WTC11 (cell line): Measurements from ENCODE around the gene DIAPH1. TPM values are rescaled to one million over a fixed set of nuclear protein-coding genes. Genes with fewer than 3 reads are reported as not detected.

ENCODE experiments used
- ATAC-seq: fragments of 200-7000 bp; cut with Tn5 transposase; 2 replicates; pipeline ENCODE4 v1.10.0; 2021; ENCODE audit warnings: mild to moderate bottlenecking, moderate library complexity
- CTCF ChIA-PET: fragments of 300-600 bp; sonication (Branson Sonifier 250); formaldehyde crosslinking; loops from one replicate; lab custom pipeline; 2021; ENCODE audit warnings: antibody characterized with exemption; lab: Charles Lee
- POLR2A ChIA-PET: fragments of 350-600 bp; sonication (Branson Sonifier 250); formaldehyde crosslinking; loops from one replicate; lab custom pipeline; 2021; ENCODE audit warnings: antibody characterized with exemption; lab: Charles Lee
- DNase-seq: peaks from one replicate; pipeline ENCODE4 v3.0.0; 2021; ENCODE audit warnings: low spot score
- H3K27ac Mint-ChIP-seq: 2 replicates; pipeline ENCODE4 v1.8.0; 2021; ENCODE audit warnings: mixed read lengths
- H3K27me3 Mint-ChIP-seq: 2 replicates; pipeline ENCODE4 v1.8.0; 2021; ENCODE audit warnings: low read depth, mild to moderate bottlenecking, moderate library complexity, mixed read lengths
- H3K36me3 Mint-ChIP-seq: 2 replicates; pipeline ENCODE4 v1.8.0; 2021; ENCODE audit warnings: mixed read lengths
- H3K4me1 Mint-ChIP-seq: 2 replicates; pipeline ENCODE4 v1.8.0; 2022; ENCODE audit warnings: mixed read lengths
- H3K4me3 Mint-ChIP-seq: 2 replicates; pipeline ENCODE4 v1.8.0; 2021; ENCODE audit warnings: mild to moderate bottlenecking, moderate library complexity, mixed read lengths
- H3K9me3 Mint-ChIP-seq: 2 replicates; pipeline ENCODE4 v1.8.0; 2021; ENCODE audit warnings: mixed read lengths
- ATF1 ChIP-seq: sonication (generic); formaldehyde crosslinking; IDR thresholded peaks from 2 replicates; pipeline ENCODE4 v1.8.1; 2023; ENCODE audit warnings: mild to moderate bottlenecking, moderate library complexity, missing genetic modification reagents
- ETV6 ChIP-seq: sonication (generic); formaldehyde crosslinking; IDR thresholded peaks from 2 replicates; pipeline ENCODE4 v1.8.1; 2022; ENCODE audit warnings: mild to moderate bottlenecking, missing genetic modification reagents
- GRHL2 ChIP-seq: fragments of 250-450 bp; sonication (Bioruptor Pico); IDR thresholded peaks from 2 replicates; pipeline ENCODE4 v1.8.0; 2022; ENCODE audit warnings: mild to moderate bottlenecking, moderate library complexity; ENCODE audit not compliant: insufficient replicate concordance, severe bottlenecking
- HMGA2 ChIP-seq: fragments of 250-450 bp; sonication (Bioruptor Pico); IDR thresholded peaks from 2 replicates; pipeline ENCODE4 v1.4.0; 2021; ENCODE audit warnings: mild to moderate bottlenecking, moderate library complexity
- PRRX2 ChIP-seq: fragments of 250-450 bp; sonication (Bioruptor Pico); IDR thresholded peaks from 2 replicates; pipeline ENCODE4 v1.8.0; 2021; ENCODE audit warnings: mild to moderate bottlenecking
- SP1 ChIP-seq: sonication (generic); formaldehyde crosslinking; conservative IDR thresholded peaks from 2 replicates; pipeline ENCODE4 v1.8.1; 2022; ENCODE audit warnings: missing genetic modification reagents
- ZBTB21 ChIP-seq: sonication (generic); formaldehyde crosslinking; IDR thresholded peaks from 2 replicates; pipeline ENCODE4 v1.8.1; 2023; ENCODE audit warnings: mild to moderate bottlenecking, missing genetic modification reagents, borderline replicate concordance
- ZNF317 ChIP-seq: sonication (generic); formaldehyde crosslinking; IDR thresholded peaks from 2 replicates; pipeline ENCODE4 v1.8.1; 2023; ENCODE audit warnings: low read depth, mild to moderate bottlenecking, moderate library complexity, missing genetic modification reagents, borderline replicate concordance
- total RNA-seq: library from RNA; stranded (reverse); gene quantifications from 3 replicates; pipeline ENCODE4 v1.2.3, GENCODE V29; 2021
- TF ChIP-seq, protein P1 (sequence below): sonication (generic); formaldehyde crosslinking; IDR thresholded peaks from 2 replicates; pipeline ENCODE4 v1.8.0; 2022; ENCODE audit warnings: missing genetic modification reagents
- TF ChIP-seq, protein P2 (sequence below): sonication (generic); formaldehyde crosslinking; IDR thresholded peaks from 2 replicates; pipeline ENCODE4 v1.8.0; 2022; ENCODE audit warnings: mild to moderate bottlenecking, missing genetic modification reagents
- TF ChIP-seq, protein P3 (sequence below): sonication (generic); formaldehyde crosslinking; IDR thresholded peaks from 2 replicates; pipeline ENCODE4 v1.8.0; 2022; ENCODE audit warnings: mild to moderate bottlenecking, missing genetic modification reagents
- TF ChIP-seq, protein P4 (sequence below): sonication (generic); formaldehyde crosslinking; IDR thresholded peaks from 2 replicates; pipeline ENCODE4 v1.8.1; 2023; ENCODE audit warnings: mild to moderate bottlenecking, missing genetic modification reagents, moderate library complexity
- TF ChIP-seq, protein P5 (sequence below): sonication (generic); formaldehyde crosslinking; conservative IDR thresholded peaks from 2 replicates; pipeline ENCODE4 v1.8.1; 2023; ENCODE audit warnings: mild to moderate bottlenecking, low read depth, missing genetic modification reagents, moderate library complexity

Gene DIAPH1
- total RNA-seq, 1 experiment from 2014 or later = 109 TPM

DNA sequence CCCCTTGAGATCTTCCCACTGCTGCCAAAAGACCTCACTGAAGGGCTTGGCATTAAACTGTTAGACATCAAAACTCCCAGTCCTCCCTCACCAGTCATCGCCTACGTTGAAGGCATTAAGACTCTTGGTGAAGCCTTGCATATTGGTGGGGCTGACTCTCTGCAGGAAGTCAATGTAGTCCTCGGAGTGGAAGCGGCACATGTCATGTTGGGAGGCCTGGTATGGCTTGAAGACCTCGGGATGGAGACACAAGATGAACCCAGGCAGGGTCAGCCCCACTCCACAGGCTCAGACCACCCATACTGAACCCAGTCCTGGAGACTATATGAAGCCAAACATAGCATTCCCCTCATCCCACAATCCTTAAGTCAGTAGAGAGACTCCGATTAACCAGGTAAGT, 15.9 kb upstream of the DIAPH1 start:
- DNase-seq (no peak), ATAC-seq (no peak)
- Mint-ChIP-seq H3K36me3 (peaks cover 9% of the 10 kb centered on the region), H3K27me3 (no peaks in the 10 kb centered on the region), H3K4me3 (peak overlapping the region; percentile 90; the same call in 1 of the 2 replicates), H3K9me3 (no peaks in the 10 kb centered on the region), H3K27ac (no peak overlapping the region), H3K4me1 (peaks cover 22% of the 10 kb centered on the region)
- TF ChIP-seq ZBTB21 (CRISPR knock-in tag) (no peak), SP1 (CRISPR knock-in tag) (no peak), HMGA2 (CRISPR knock-in tag) (no peak), ETV6 (CRISPR knock-in tag) (no peak), GRHL2 (no peak), ATF1 (no peak), ZNF317 (CRISPR knock-in tag) (no peak), PRRX2 (no peak)
- TF ChIP-seq, protein P1, sequence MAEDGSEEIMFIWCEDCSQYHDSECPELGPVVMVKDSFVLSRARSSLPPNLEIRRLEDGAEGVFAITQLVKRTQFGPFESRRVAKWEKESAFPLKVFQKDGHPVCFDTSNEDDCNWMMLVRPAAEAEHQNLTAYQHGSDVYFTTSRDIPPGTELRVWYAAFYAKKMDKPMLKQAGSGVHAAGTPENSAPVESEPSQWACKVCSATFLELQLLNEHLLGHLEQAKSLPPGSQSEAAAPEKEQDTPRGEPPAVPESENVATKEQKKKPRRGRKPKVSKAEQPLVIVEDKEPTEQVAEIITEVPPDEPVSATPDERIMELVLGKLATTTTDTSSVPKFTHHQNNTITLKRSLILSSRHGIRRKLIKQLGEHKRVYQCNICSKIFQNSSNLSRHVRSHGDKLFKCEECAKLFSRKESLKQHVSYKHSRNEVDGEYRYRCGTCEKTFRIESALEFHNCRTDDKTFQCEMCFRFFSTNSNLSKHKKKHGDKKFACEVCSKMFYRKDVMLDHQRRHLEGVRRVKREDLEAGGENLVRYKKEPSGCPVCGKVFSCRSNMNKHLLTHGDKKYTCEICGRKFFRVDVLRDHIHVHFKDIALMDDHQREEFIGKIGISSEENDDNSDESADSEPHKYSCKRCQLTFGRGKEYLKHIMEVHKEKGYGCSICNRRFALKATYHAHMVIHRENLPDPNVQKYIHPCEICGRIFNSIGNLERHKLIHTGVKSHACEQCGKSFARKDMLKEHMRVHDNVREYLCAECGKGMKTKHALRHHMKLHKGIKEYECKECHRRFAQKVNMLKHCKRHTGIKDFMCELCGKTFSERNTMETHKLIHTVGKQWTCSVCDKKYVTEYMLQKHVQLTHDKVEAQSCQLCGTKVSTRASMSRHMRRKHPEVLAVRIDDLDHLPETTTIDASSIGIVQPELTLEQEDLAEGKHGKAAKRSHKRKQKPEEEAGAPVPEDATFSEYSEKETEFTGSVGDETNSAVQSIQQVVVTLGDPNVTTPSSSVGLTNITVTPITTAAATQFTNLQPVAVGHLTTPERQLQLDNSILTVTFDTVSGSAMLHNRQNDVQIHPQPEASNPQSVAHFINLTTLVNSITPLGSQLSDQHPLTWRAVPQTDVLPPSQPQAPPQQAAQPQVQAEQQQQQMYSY (CRISPR knock-in tag) = no peak
- TF ChIP-seq, protein P2, sequence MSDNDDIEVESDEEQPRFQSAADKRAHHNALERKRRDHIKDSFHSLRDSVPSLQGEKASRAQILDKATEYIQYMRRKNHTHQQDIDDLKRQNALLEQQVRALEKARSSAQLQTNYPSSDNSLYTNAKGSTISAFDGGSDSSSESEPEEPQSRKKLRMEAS (CRISPR knock-in tag) = no peak
- TF ChIP-seq, protein P3, sequence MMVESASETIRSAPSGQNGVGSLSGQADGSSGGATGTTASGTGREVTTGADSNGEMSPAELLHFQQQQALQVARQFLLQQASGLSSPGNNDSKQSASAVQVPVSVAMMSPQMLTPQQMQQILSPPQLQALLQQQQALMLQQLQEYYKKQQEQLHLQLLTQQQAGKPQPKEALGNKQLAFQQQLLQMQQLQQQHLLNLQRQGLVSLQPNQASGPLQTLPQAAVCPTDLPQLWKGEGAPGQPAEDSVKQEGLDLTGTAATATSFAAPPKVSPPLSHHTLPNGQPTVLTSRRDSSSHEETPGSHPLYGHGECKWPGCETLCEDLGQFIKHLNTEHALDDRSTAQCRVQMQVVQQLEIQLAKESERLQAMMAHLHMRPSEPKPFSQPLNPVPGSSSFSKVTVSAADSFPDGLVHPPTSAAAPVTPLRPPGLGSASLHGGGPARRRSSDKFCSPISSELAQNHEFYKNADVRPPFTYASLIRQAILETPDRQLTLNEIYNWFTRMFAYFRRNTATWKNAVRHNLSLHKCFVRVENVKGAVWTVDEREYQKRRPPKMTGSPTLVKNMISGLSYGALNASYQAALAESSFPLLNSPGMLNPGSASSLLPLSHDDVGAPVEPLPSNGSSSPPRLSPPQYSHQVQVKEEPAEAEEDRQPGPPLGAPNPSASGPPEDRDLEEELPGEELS (CRISPR knock-in tag) = no peak
- TF ChIP-seq, protein P4, sequence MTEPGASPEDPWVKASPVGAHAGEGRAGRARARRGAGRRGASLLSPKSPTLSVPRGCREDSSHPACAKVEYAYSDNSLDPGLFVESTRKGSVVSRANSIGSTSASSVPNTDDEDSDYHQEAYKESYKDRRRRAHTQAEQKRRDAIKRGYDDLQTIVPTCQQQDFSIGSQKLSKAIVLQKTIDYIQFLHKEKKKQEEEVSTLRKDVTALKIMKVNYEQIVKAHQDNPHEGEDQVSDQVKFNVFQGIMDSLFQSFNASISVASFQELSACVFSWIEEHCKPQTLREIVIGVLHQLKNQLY (CRISPR knock-in tag) = no peak
- ChIA-PET POLR2A (no interaction called here), CTCF (interaction anchor here (1.2 to 3.9 kb wide), 2 partner anchors 9 to 15 kb away, joined by 3 to 106 read pairs; partner anchors contain the start of gene DIAPH1)

DNA sequence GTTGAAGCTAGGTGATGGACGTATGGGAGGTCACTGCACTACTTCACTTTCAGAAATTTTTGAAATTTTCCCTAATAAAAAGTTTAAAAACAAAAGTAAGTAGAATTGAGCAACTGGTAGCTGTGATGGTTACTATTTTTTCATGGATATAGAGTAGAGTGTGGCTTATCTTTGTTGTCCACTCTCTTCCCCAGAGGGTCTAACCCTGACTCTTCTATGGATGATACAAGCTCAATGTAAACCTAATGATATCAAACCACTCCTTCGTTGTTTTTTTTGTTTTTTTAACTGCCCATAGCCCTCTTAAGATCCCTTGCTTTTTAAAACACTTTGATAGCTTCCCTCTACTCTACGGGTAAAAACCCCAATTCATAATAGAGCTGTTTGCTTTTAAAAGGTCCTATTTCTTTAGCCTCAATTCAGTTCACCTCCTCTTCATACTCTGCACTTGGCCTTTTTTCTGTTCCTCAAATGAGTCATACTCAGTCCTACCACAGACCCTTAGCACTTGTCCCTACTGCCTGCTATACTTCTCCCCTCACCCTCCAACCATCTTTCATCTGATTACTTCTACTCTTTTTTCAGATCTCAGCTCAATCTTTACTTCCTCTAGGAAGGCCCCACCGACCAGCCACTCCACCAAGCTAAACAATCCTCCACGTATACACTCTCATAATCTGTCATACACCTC, 15.2 kb upstream of the DIAPH1 start:
- POLR2A ChIA-PET = no interaction called here
- no peak for DNase-seq
- TF ChIP-seq, protein P5, sequence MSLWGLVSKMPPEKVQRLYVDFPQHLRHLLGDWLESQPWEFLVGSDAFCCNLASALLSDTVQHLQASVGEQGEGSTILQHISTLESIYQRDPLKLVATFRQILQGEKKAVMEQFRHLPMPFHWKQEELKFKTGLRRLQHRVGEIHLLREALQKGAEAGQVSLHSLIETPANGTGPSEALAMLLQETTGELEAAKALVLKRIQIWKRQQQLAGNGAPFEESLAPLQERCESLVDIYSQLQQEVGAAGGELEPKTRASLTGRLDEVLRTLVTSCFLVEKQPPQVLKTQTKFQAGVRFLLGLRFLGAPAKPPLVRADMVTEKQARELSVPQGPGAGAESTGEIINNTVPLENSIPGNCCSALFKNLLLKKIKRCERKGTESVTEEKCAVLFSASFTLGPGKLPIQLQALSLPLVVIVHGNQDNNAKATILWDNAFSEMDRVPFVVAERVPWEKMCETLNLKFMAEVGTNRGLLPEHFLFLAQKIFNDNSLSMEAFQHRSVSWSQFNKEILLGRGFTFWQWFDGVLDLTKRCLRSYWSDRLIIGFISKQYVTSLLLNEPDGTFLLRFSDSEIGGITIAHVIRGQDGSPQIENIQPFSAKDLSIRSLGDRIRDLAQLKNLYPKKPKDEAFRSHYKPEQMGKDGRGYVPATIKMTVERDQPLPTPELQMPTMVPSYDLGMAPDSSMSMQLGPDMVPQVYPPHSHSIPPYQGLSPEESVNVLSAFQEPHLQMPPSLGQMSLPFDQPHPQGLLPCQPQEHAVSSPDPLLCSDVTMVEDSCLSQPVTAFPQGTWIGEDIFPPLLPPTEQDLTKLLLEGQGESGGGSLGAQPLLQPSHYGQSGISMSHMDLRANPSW = no peak
- TF ChIP-seq, all 79 proteins: peak for 0
- H3K4me3 Mint-ChIP-seq = no peak overlapping the region
- no peaks in the 10 kb centered on the region for H3K9me3 Mint-ChIP-seq
- no peak for ATAC-seq
- peaks cover 22% of the 10 kb centered on the region for H3K4me1 Mint-ChIP-seq
- H3K36me3 Mint-ChIP-seq = peaks cover 15% of the 10 kb centered on the region
- CTCF ChIA-PET = interaction anchor here (0.8 to 6.1 kb wide), 4 partner anchors 8 to 76 kb away, joined by 3 to 43 read pairs (median 5); partner anchors contain the start of gene DIAPH1
- 0 out of 2 replicates have a peak overlapping the region, but pooled peaks have one; percentile 2 for H3K27ac Mint-ChIP-seq
- no peaks in the 10 kb centered on the region for H3K27me3 Mint-ChIP-seq
